Activated T-cell treated with anti-CD3 and anti-CD28 coated beads for 1 hour (primary cell): ENCODE data around the gene SENP3.

ENCODE experiments used
- DNase-seq: peaks from one replicate; pipeline ENCODE4 v3.0.0-alpha.2; 2020; ENCODE audit warnings: low read depth

SENP3 gene

DNA sequence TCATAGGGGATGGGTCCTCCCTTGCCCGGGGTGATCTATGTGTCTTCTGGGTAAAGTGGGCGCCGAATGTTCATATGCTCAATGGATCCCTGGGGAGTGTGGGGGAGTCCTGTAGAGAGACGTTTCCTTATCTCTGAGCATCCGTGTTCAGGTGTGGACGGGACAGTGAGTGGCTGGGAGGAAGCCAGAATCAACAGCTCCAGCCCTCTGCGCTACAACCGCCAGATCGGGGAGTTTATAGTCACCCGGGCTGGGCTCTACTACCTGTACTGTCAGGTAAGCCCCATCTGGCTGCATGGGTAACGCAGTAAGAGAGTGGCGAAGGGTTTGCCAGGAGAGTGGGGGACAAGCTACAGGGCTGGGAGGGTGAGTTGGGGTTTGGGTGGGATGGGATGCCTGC is 5.1 kb upstream of the SENP3 start:
- no peak for DNase-seq

- no peak for DNase-seq
Observed at GRCh38 chr17:7557147-7557764, 4.5 kb upstream of the SENP3 start.

- no peak for DNase-seq
Observed at GRCh38 chr17:7557775-7558543, 3.8 kb upstream of the SENP3 start.

DNA sequence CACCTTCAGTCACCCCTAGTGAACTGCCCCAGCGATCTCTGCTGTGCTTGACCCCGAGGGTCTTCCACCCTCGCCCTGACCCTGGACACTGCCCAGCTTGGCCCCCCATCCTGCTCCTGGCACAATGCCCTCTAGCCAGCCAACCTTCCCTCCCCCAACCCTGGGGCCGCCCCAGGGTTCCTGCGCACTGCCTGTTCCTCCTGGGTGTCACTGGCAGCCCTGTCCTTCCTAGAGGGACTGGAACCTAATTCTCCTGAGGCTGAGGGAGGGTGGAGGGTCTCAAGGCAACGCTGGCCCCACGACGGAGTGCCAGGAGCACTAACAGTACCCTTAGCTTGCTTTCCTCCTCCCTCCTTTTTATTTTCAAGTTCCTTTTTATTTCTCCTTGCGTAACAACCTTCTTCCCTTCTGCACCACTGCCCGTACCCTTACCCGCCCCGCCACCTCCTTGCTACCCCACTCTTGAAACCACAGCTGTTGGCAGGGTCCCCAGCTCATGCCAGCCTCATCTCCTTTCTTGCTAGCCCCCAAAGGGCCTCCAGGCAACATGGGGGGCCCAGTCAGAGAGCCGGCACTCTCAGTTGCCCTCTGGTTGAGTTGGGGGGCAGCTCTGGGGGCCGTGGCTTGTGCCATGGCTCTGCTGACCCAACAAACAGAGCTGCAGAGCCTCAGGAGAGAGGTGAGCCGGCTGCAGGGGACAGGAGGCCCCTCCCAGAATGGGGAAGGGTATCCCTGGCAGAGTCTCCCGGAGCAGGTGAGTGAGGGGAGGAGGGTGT is 3.0 kb upstream of the SENP3 start, which contains the start of gene TNFSF13:
TSS of gene TNFSF13 (plus strand) at position 207 of the 776 bp plus-strand sequence. CDS start at position 497, 290 bp downstream.
- no peak for DNase-seq

GRCh38 chr17:7559320-7560171 is 2.2 kb upstream of the SENP3 start:
- DNase-seq, result no peak

GRCh38 chr17:7560172-7561027 is 1.3 kb upstream of the SENP3 start:
- DNase-seq, result no peak

- peak; percentile 77 for DNase-seq
Observed at GRCh38 chr17:7561028-7561575, 617 bp upstream of the SENP3 start.

DNA sequence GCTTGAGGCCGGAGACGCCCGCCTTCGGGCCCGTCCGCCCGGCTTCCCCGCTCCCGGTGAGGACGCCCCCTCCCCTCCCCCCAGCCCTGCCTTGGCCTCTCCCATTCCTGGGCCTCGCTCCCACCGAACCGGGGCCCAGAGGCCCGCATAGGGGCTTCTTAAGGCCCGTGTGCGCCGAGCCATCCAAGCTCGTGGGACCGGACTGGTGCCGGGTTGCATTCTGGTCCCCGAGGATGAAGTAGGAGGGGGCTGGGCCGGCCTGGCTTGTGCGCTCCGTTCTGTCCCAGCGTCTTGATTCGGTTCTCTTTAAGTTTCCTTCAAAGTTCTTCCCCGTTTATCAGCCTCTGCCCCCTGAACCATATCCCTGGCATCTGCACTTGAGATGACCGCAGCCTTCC is 488 bp downstream of the SENP3 start:
- no peak for DNase-seq

DNA sequence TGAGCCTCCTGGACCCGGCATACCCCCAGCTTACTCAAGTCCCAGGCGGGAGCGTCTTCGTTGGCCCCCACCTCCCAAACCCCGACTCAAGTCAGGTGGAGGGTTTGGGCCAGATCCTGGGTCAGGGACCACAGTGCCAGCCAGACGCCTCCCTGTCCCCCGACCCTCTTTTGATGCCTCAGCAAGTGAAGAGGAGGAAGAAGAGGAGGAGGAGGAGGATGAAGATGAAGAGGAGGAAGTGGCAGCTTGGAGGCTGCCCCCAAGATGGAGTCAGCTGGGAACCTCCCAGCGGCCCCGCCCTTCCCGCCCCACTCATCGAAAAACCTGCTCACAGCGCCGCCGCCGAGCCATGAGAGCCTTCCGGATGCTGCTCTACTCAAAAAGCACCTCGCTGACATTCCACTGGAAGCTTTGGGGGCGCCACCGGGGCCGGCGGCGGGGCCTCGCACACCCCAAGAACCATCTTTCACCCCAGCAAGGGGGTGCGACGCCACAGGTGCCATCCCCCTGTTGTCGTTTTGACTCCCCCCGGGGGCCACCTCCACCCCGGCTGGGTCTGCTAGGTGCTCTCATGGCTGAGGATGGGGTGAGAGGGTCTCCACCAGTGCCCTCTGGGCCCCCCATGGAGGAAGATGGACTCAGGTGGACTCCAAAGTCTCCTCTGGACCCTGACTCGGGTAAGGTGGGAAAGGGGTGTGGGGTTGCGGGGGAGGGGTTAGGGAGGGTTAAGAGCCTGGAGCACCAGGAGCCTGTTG is 1.6 kb downstream of the SENP3 start:
- DNase-seq, result no peak

- no peak for DNase-seq
Observed at GRCh38 chr17:7569571-7569970, 7.9 kb downstream of the SENP3 start.

DNA sequence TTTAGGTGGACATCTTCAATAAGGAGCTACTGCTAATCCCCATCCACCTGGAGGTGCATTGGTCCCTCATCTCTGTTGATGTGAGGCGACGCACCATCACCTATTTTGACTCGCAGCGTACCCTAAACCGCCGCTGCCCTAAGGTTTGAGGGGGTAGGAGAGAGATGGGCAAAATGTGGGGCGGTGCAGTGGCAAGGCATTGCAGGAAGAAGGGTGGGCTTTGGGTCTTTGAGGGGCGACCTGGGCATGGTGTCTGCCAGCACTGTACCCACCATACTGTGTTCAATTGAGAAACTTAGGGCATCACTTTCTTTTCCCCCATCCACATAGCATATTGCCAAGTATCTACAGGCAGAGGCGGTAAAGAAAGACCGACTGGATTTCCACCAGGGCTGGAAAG is 8.6 kb downstream of the SENP3 start:
- DNase-seq, result no peak

GRCh38 chr17:7572338-7572587 is 10.5 kb downstream of the SENP3 start:
- no peak for DNase-seq

- DNase-seq, result peak; percentile 99
Observed at GRCh38 chr17:7572588-7573323, 11.0 kb downstream of the SENP3 start.

DNA sequence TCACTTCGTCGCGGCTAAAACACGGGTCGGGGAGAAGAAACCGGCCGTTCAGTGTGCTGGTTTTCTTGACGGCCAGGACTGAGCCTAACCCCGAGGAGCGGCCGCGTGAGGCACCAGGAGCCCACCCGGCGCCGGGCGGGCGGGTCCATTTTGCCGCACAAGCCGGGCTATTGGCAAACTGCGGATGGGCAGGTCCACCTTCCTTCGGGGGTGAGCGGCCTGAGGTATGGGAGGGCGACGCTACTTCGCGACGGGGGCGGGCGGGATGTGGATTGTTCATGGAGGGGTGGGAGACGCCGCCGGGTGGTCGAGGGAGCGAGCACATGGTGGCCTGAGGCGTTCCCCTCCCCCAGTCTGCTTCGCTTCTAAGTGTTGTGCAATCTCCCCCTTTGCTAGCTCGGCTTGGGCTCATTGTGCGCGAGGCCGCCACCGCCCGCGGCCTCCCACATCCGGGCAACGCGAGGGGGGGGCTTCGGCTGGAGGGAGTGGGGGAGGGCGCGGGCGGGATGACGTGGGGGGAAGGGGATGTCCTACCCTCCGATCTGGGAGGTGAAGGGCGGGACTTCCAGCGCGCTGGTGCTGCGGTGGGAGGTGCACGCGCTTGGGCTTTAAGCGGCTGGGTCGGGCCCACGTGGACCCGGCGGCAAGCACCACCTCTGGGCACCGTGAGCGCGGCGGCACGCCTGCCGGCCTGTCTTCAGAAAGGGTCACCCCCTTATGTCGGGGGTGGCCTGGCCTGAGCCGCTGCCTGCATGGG is 11.8 kb downstream of the SENP3 start:
- peak; percentile 87 for DNase-seq

- no peak for DNase-seq
Observed at GRCh38 chr17:7574176-7574953, 12.6 kb downstream of the SENP3 start.

DNA sequence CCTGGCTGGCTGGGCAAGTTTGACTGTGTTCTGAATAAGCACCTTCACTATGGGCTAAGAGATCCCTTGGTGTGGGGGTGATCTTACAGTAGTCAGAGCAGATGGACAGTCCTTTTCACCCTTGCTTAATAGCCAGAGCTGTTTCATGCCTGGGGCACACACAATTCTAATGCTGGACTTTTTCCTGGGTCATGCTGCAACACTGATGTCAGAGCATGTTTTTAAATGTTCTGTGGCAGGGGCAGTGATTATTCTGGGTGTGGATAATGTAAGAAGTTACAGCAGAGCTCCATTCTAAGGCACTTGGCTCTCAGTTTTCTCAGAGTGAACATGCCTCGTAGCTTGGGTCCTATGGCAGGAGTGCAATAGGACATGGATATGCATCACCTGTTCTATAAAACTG is 13.8 kb downstream of the SENP3 start:
- no peak for DNase-seq

GRCh38 chr17:7575959-7576358 is 14.2 kb downstream of the SENP3 start:
- no peak for DNase-seq

DNA sequence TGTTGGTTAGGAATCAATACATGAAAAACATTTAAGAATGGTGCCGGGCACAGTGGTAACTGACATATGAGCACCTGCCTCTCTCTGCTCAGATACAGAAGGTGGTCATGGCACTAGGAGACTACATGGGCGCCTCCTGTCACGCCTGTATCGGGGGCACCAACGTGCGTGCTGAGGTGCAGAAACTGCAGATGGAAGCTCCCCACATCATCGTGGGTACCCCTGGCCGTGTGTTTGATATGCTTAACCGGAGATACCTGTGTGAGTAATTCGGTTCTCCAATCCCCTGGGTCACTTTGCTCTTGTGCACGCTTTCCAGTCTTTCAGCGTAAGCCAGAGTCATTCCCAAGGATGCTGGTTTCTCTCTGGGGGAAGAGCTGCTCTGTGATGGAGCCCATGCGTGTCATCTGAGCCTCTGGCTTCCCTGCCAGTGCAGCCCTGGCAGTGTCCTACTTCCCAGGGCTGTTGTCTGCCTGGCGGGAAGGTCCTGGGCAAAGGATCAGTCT is 14.8 kb downstream of the SENP3 start:
- no peak for DNase-seq
